ENCODE data around the gene PAAF1.

GRCh38 chr11:73957654-73958361 is 81.0 kb downstream of the PAAF1 start:
- TF ChIP-seq CTCF (IDR thresholded peaks at IDR 0.05): no peak
- TF ChIP-seq POLR2A (IDR thresholded peaks at IDR 0.05): no peak
